BJ (cell line): ENCODE data around the gene GREM1. TPM values are rescaled to one million over a fixed set of nuclear protein-coding genes. Genes with fewer than 3 reads are reported as not detected.
A peak's percentile ranks its signal among the peaks of the same experiment; 100 is the strongest.

Source experiments
- CTCF ChIA-PET: fragments of 350-600 bp; formaldehyde crosslinking; extraction: SDS; loops from one replicate; lab custom pipeline; 2021; ENCODE audit warnings: antibody characterized with exemption, inconsistent platforms; lab: Yijun Ruan, JAX
- POLR2A ChIA-PET: fragments of 300-600 bp; sonication (Branson Sonifier 250); formaldehyde crosslinking; extraction: SDS; loops from one replicate; lab custom pipeline; 2021; ENCODE audit warnings: antibody characterized with exemption; lab: Charles Lee
- DNase-seq: peaks from one replicate; pipeline ENCODE4 v3.0.0-alpha.2; 2011; ENCODE audit warnings: low read depth
- H3K27me3 ChIP-seq: 2 replicates; pipeline ENCODE4 v1.6.0; 2011; ENCODE audit warnings: low read length; ENCODE audit not compliant: control insufficient read depth, insufficient read depth
- H3K36me3 ChIP-seq: 2 replicates; pipeline ENCODE4 v1.5.1; 2011; ENCODE audit warnings: low read length; ENCODE audit not compliant: control insufficient read depth, insufficient read depth
- H3K4me3 ChIP-seq: 2 replicates; pipeline ENCODE4 v1.5.1; 2011; ENCODE audit warnings: low read depth, mild to moderate bottlenecking, control low read depth, low read length
- polyA plus RNA-seq: library from polyadenylated mRNA; depleted of rRNA; stranded (reverse); fragments of >200 nt; gene quantifications from 2 replicates; pipeline ENCODE4 v1.2.3, GENCODE V29; 2011
- TF ChIP-seq, protein P1 (sequence below): IDR thresholded peaks from 2 replicates; pipeline ENCODE4 v1.5.1; 2011; ENCODE audit warnings: low read depth, mild to moderate bottlenecking, control low read depth, inconsistent platforms, low read length, moderate library complexity; ENCODE audit not compliant: insufficient read depth

Gene GREM1
- polyA plus RNA-seq, 1 experiment, result 2,694 TPM

DNA sequence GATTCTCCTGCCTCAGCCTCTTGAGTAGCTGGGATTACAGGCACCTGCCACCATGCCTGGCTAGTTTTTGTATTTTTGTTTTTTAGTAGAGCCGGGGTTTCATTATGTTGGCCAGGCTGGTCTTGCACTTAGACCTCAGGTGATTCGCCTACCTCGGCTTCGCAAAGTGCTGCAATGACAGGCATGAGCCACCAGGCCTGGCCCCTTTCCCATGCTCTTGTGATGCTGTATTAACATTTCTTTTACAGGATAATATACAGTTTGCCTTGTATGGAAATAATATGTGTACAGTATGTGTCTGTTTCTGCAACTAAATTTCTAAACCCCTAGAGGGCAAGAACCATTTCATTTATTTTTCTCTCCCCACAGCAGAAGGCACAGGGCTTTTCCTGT lies 38.5 kb upstream of the GREM1 start:
- TF ChIP-seq, protein P1, sequence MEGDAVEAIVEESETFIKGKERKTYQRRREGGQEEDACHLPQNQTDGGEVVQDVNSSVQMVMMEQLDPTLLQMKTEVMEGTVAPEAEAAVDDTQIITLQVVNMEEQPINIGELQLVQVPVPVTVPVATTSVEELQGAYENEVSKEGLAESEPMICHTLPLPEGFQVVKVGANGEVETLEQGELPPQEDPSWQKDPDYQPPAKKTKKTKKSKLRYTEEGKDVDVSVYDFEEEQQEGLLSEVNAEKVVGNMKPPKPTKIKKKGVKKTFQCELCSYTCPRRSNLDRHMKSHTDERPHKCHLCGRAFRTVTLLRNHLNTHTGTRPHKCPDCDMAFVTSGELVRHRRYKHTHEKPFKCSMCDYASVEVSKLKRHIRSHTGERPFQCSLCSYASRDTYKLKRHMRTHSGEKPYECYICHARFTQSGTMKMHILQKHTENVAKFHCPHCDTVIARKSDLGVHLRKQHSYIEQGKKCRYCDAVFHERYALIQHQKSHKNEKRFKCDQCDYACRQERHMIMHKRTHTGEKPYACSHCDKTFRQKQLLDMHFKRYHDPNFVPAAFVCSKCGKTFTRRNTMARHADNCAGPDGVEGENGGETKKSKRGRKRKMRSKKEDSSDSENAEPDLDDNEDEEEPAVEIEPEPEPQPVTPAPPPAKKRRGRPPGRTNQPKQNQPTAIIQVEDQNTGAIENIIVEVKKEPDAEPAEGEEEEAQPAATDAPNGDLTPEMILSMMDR, result no peak
- ChIA-PET POLR2A (interaction anchor here (0.6 kb wide), 1 partner anchor 309 kb away, joined by 14 read pairs; no protein-coding TSS in a partner anchor), CTCF (interaction anchor here (0.8 to 1.1 kb wide), 5 partner anchors 10 to 224 kb away, joined by 3 to 4 read pairs (median 3); no protein-coding TSS in a partner anchor)
- Histone ChIP-seq H3K36me3 (no peaks in the 10 kb centered on the region), H3K4me3 (no peak overlapping the region), H3K27me3 (no peaks in the 10 kb centered on the region)
- DNase-seq, result no peak

DNA sequence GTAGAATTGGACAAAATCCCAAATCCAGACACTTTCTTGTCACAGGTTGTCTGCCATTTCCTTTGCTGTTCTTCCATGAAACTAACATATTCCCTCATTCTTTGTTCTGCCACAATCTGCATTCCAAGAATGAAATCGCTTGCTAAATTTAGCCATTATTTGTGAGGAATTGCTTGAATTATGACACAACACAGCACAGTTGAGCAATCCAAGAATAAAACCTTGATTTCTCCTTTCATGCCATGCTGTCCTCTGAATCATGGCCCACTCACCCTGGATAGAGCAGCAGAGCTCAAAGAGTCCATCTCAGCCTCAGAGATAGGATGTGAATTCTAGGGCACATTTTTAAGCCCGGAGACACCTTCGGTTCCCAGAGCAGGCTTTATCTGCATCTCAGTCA lies 35.2 kb upstream of the GREM1 start:
- CTCF ChIA-PET, result interaction anchor here (0.9 to 2.0 kb wide), 5 partner anchors 10 to 311 kb away, joined by 3 to 5 read pairs (median 4); no protein-coding TSS in a partner anchor
- no peaks in the 10 kb centered on the region for H3K27me3 ChIP-seq
- H3K4me3 ChIP-seq, result no peak overlapping the region
- DNase-seq, result peak; percentile 88
- H3K36me3 ChIP-seq, result no peaks in the 10 kb centered on the region
- POLR2A ChIA-PET, result interaction anchor here (1.0 kb wide), 1 partner anchor 190 kb away, joined by 4 read pairs; no protein-coding TSS in a partner anchor
- TF ChIP-seq, protein P1, result no peak

DNA sequence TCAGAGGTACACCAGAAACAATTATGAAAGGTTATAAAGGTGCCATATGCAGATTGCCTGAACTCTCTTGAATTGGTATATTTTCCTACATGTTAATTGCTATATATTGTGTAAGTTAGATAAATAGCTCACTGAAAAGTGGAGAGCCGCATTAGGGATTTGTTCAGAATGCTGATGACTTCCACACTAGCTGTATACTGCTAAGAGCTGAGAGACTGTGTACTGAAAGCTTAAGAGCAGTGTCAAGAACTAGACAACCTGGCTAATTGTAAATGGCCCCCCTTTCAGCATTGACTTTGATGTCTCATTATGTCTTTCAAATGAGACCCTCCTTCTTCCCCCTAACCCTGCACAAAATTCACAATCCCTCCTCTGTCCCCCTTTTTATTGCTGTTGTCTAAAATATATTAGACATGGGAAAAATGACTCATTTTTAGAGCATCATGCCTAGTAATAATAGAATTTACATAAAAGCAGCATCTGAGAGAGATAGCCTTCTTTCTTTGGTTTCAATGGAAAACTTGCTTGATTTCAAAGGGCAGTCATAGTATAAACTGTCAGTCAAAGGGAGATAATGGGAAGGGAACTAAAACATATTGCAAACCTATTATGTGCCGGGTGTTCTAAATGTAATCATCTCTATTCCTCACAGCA lies 34.7 kb upstream of the GREM1 start:
- Histone ChIP-seq H3K36me3 (no peaks in the 10 kb centered on the region), H3K27me3 (no peaks in the 10 kb centered on the region), H3K4me3 (no peak overlapping the region)
- DNase-seq, result no peak
- TF ChIP-seq, protein P1, result no peak
- ChIA-PET CTCF (interaction anchor here (0.9 to 2.0 kb wide), 8 partner anchors 10 to 310 kb away, joined by 3 to 5 read pairs (median 3); no protein-coding TSS in a partner anchor), POLR2A (interaction anchor here (0.6 to 1.0 kb wide), 2 partner anchors 142 to 190 kb away, joined by 3 to 4 read pairs; no protein-coding TSS in a partner anchor)

DNA sequence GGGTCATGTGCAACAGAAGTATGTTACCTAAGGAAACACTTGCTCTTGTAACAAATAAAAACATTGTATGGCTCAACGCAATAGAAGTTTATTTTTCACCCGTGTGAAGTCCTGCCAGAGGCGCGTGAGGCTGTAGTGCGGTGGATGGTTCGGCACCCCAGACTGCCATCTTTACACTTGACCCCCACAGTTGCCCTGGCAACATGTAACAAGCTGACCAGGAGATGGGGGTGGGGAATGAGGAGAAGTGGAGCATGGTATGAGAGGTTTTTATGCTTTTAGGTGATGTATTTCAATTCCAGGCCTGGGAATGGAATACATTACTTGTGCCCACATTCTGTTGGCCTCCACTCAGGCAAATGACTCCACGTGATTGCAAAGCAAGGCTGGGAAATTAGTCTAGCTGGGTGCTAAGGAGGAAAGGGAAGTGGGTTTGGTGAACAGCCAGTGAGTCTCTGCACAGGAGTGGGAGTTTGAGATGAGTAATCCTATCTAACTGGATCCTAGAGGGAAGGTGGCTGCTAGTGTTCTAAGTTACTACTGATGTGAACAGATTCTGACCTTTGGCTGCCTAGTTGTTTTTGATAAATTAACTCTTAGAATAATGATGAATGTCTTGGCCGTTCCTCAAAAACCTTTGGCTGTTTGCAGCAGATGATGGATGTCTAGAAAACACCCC lies 33.8 kb upstream of the GREM1 start:
- Histone ChIP-seq H3K36me3 (no peaks in the 10 kb centered on the region), H3K27me3 (no peaks in the 10 kb centered on the region), H3K4me3 (no peak overlapping the region)
- TF ChIP-seq, protein P1, result no peak
- ChIA-PET CTCF (interaction anchor here (1.2 to 2.0 kb wide), 5 partner anchors 13 to 172 kb away, joined by 3 to 4 read pairs (median 3); no protein-coding TSS in a partner anchor), POLR2A (no interaction called here)
- DNase-seq, result peak; percentile 87

DNA sequence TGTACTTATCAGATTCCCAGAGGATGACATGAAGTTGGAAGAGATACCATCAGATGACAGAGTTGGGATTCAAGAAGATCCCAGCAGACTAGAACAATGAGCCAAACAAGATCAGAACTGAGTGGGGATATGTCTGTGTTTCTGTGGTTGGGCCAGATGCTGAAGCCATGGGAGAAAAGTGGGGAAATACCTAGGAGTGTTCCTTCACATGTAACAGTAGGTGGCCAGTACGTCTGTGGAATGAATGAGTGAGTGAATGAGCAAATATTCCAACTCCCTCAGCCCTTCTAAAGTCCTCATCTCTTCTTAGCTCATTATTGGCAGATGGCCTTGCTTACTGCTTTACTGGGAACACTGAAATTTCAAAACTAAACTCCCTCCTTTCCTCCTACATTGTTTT lies 32.2 kb upstream of the GREM1 start:
- peak; percentile 53 for DNase-seq
- Histone ChIP-seq H3K36me3 (no peaks in the 10 kb centered on the region), H3K4me3 (no peak overlapping the region), H3K27me3 (no peaks in the 10 kb centered on the region)
- POLR2A ChIA-PET, result no interaction called here
- TF ChIP-seq, protein P1, result no peak
- CTCF ChIA-PET, result interaction anchor here (1.7 kb wide), 1 partner anchor 50 kb away, joined by 4 read pairs; no protein-coding TSS in a partner anchor
